Activated naive CD4-positive, alpha-beta T cell treated with anti-CD3 and anti-CD28 coated beads, Interleukin-2, amount 10 ng/mL, durations not matched to agents 7 days and 5 days (primary cell): ENCODE results near the gene TBC1D8.

ENCODE experiments used
- CTCF ChIA-PET: fragments of 350-600 bp; sonication (Branson Sonifier 250); formaldehyde crosslinking; loops from one replicate; lab custom pipeline; 2021; ENCODE audit warnings: antibody characterized with exemption; lab: Charles Lee
- DNase-seq: peaks from one replicate; pipeline ENCODE4 v3.0.0-alpha.2; 2020
- H3K27ac Mint-ChIP-seq: one replicate; pipeline ENCODE4 v1.8.0; 2021; ENCODE audit warnings: mild to moderate bottlenecking, moderate library complexity, mixed read lengths
- H3K27me3 Mint-ChIP-seq: one replicate; pipeline ENCODE4 v1.8.0; 2021; ENCODE audit warnings: mild to moderate bottlenecking, mixed read lengths
- H3K36me3 Mint-ChIP-seq: one replicate; pipeline ENCODE4 v1.8.0; 2021; ENCODE audit warnings: mixed read lengths
- H3K4me1 Mint-ChIP-seq: one replicate; pipeline ENCODE4 v1.8.0; 2021; ENCODE audit warnings: mixed read lengths
- H3K4me3 Mint-ChIP-seq: one replicate; pipeline ENCODE4 v1.8.0; 2021; ENCODE audit warnings: mild to moderate bottlenecking, moderate library complexity, mixed read lengths
- H3K9me3 Mint-ChIP-seq: one replicate; pipeline ENCODE4 v1.8.0; 2021; ENCODE audit warnings: mixed read lengths

TBC1D8 gene

DNA sequence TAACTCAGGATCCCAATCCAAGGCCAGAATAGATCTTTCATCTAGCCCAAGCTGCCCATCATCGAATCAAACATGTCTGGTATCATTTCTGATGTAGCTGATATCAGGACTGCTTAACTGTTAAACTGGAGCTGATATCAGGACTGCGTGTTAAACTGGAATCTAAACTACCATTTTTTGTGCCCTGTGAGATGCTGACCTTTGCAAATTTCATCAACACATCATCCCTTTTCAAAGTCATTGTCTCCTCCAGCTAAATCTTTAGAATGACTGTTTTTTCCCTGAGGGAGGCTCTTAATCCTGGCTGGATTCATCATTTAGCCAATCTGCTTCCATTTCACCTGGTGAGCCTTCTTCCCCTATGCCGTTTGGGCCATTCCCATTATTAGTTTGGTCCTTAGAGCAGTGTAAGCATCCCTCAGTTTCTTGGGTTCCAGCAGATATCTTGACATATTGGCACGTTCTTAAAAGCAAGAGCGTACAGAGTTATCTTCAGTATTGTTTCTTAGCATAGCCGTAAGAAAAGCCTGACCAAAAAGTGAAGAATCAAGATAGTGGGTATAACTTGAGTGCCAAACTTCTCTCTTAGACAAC lies 136.8 kb downstream of the TBC1D8 start:
- peaks cover 36% of the 10 kb centered on the region for H3K36me3 Mint-ChIP-seq
- no peak overlapping the region for H3K27ac Mint-ChIP-seq
- no peaks in the 10 kb centered on the region for H3K4me1 Mint-ChIP-seq
- no peaks in the 10 kb centered on the region for H3K27me3 Mint-ChIP-seq
- no peak for DNase-seq
- H3K4me3 Mint-ChIP-seq, result no peak overlapping the region
- H3K9me3 Mint-ChIP-seq, result no peaks in the 10 kb centered on the region
- CTCF ChIA-PET, result interaction anchor here (0.6 to 1.3 kb wide), 4 partner anchors 10 to 1154 kb away, joined by 3 to 5 read pairs (median 4); no protein-coding TSS in a partner anchor

DNA sequence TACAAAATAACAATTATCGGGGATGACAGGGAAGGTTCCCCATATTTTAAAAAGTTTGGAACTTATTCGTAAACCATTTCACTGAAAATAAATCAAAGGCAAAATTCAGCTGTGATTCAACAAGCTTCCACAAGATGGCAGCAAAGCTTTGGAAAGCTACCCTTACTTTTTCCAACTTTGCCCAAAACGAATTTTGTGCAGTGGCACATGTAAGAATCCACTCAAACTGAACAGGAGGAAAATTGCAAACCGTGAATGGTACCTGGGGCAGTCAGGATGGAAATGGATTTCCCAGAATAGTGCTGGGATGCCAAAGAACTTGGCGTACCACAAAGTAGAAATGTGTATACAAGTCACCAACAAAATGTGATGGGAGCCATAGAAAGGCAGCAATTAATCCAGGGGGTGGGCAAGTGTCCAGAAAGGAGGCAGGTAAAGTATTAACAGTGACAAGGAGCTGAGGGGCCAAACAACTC lies 138.4 kb downstream of the TBC1D8 start:
- Mint-ChIP-seq H3K27ac (no peak overlapping the region), H3K36me3 (peaks cover 44% of the 10 kb centered on the region), H3K27me3 (no peaks in the 10 kb centered on the region)

DNA sequence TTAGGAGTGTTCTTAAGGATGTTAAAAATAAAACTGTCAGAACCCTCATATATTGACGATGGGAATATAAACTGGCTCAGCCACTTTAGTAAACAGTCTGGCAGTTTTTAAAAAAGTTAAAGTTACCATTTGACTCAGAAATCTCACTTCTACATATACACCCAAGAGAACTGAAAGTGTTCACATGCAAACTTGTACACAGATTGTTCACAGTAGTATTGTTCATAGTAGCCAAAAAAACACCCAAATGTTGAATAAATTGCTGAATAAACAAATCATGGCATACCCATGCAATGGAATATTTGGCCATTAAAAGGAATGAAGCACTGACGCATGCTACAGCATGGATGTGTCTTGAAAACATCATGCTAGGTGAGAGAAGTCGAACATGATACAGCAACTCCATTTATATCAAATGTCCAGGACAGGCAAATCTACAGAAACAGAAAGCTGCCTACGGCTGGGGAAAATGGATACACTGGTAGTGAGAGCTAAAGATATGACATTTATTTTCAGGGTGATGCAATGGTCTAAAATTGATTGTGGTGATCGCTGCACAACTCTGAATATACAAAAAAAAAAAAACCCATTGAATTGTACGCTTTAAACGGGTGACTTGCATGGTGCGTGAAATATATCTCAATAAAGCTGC lies 139.0 kb downstream of the TBC1D8 start:
- no peaks in the 10 kb centered on the region for H3K27me3 Mint-ChIP-seq
- DNase-seq, result no peak
- no peaks in the 10 kb centered on the region for H3K9me3 Mint-ChIP-seq
- no peak overlapping the region for H3K4me3 Mint-ChIP-seq
- peaks cover 50% of the 10 kb centered on the region for H3K36me3 Mint-ChIP-seq
- H3K4me1 Mint-ChIP-seq, result peaks cover 7% of the 10 kb centered on the region
- CTCF ChIA-PET, result interaction anchor here (0.6 to 2.6 kb wide), 13 partner anchors 8 to 407 kb away, joined by 3 to 24 read pairs (median 3); no protein-coding TSS in a partner anchor
- no peak overlapping the region for H3K27ac Mint-ChIP-seq

More for the DNA sequence above, 138.4 kb downstream of the TBC1D8 start:
- Mint-ChIP-seq H3K4me3 (no peak overlapping the region), H3K9me3 (no peaks in the 10 kb centered on the region), H3K4me1 (peaks cover 4% of the 10 kb centered on the region)
- CTCF ChIA-PET, result interaction anchor here (0.7 to 2.6 kb wide), 12 partner anchors 9 to 406 kb away, joined by 3 to 24 read pairs (median 4); no protein-coding TSS in a partner anchor
- DNase-seq, result peak; percentile 53

DNA sequence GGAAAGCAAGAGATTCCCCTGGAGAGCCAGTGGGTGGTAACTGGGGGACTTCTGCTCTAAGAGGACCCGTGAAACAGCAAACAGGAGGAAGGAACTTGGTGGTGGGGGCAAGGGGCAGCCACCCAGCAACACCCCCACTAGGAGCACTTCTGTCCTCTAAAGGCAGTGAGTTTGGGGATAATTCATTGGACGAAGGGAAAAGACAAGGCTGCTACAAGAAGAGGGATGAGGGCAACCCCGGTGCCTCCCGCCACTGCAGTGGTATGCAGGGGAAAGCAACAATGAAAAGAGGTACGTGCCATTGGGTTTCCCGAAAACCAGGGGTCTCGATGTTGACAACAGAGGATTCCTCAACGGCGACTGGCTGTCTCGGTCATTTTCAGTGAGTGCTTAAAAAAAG lies 140.0 kb downstream of the TBC1D8 start:
- H3K27ac Mint-ChIP-seq, result no peak overlapping the region
- CTCF ChIA-PET, result interaction anchor here (0.7 to 2.6 kb wide), 2 partner anchors 142 to 195 kb away, joined by 3 to 24 read pairs; no protein-coding TSS in a partner anchor
- peaks cover 10% of the 10 kb centered on the region for H3K4me1 Mint-ChIP-seq
- DNase-seq, result no peak
- peaks cover 56% of the 10 kb centered on the region for H3K36me3 Mint-ChIP-seq
- H3K9me3 Mint-ChIP-seq, result no peaks in the 10 kb centered on the region
- no peak overlapping the region for H3K4me3 Mint-ChIP-seq
- H3K27me3 Mint-ChIP-seq, result no peaks in the 10 kb centered on the region

DNA sequence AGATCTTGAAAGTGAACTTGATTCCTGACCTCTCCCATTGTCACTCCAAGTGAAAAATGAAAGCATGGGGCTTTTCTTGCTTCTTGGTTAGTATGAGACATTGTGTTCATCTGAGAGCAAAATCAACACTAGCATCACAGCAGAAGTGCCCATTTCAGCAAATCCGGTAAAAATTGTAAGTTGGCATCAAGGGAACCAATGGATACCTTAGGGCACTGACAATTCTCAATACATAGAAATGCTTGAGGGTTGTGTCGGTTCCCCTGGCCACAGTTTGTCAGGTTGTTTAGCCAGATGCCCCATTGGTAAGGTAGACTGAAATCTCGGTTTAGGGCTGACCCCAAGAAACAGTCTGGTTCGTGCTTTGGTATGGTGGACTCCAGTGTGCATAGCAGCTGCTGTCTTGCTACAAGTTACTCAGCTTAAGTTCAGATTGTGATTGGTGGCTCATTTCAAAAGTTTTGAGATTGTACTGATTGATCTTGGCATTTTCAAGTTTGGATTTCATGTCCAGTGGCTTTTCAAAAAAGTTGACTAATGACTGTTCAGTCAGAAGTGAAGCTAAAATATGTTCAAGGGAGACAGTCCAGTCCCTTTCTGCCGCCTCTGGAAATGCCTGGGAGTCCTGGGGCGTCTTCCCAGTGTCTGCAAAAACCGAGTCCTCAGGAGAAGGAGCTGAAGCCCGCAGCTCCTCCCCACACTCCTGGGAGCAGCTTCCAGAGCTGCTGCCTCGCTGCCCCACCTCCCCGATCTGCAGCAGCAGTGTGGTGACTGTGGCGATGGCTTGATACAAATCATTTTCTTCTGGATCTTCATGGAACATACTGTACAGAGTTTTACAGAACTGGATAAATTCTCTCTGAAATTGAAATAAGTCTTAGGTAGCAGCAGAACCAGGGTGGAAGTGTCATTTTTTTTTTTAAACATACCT lies 143.5 kb downstream of the TBC1D8 start:
- H3K27ac Mint-ChIP-seq, result no peak overlapping the region

DNA sequence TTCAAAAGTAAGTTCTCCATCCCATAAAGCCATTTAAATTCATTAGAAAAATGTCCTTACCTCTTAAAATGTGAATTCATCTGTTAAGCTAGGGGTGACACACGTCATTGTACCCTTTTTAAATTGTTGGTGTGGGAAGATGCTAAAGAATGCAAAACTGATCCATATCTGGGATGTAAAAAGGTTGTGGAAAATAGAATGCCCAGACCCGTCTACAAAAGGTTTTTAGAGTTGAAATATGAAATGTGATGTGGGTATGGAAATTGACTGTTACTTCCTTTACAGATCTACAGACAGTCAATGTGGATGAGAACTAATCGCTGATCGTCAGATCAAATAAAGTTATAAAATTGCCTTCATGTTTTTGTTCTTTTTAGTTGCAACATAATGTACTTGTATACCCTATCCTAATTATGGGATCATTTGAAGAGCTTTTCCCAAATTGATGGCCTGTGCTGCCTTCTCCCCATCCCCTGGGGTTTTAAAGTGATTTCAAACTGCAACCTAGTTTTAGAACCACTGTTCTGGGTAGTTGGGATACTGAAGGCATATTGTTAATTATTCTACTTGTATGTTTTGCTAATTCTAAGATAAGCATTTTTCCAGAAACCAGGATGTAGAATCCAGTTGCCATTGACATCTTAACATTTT lies 145.0 kb downstream of the TBC1D8 start:
- peaks cover 54% of the 10 kb centered on the region for H3K4me1 Mint-ChIP-seq
- CTCF ChIA-PET, result no interaction called here
- no peak overlapping the region for H3K27ac Mint-ChIP-seq
- DNase-seq, result no peak
- H3K4me3 Mint-ChIP-seq, result no peak overlapping the region
- H3K9me3 Mint-ChIP-seq, result peaks cover 4% of the 10 kb centered on the region
- H3K27me3 Mint-ChIP-seq, result peaks cover 6% of the 10 kb centered on the region
- peaks cover 81% of the 10 kb centered on the region for H3K36me3 Mint-ChIP-seq

More for the DNA sequence above, 143.5 kb downstream of the TBC1D8 start:
- Mint-ChIP-seq H3K36me3 (peaks cover 73% of the 10 kb centered on the region), H3K4me3 (no peak overlapping the region), H3K27me3 (no peaks in the 10 kb centered on the region), H3K9me3 (no peaks in the 10 kb centered on the region), H3K4me1 (peaks cover 44% of the 10 kb centered on the region)
- CTCF ChIA-PET, result interaction anchor here (0.5 kb wide), 1 partner anchor 142 kb away, joined by 3 read pairs; no protein-coding TSS in a partner anchor
- DNase-seq, result no peak

DNA sequence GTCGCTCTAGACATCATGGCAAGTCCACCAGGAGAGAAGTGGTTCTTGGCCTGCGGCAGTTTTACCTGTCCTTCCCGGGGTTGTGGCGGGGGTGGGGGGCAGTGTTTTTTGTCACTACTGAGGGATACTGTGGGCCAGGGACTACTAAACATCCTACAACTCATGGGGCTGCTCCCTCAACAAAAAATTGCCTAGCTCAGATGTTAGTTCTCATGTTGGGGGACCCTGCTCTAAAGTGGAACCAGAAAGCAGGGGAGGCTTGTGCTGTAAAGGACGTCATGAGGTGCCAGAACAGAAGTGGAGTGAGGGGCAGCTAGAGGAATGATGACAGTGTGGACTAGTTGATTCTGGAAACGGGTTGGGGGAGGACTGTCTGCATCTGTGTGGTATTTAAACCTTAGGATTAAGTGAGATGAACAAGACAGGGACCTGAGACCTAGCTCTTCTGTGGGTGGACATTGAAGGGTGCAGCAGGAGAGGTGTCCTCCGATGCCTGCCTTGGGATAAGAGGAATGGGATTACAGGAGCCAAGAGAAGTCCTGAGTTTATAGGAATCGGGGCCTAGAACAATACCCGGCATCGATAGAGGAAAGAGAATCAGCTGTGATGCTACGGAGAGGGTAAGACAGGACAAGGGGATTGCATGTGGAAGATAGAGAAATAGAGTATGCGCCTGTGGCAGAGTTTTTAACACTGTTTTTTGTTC lies 146.4 kb downstream of the TBC1D8 start:
- peaks cover 55% of the 10 kb centered on the region for H3K4me1 Mint-ChIP-seq
- peaks cover 70% of the 10 kb centered on the region for H3K36me3 Mint-ChIP-seq
- H3K27ac Mint-ChIP-seq, result no peak overlapping the region
- H3K9me3 Mint-ChIP-seq, result peaks cover 4% of the 10 kb centered on the region
- H3K27me3 Mint-ChIP-seq, result peaks cover 10% of the 10 kb centered on the region
- CTCF ChIA-PET, result interaction anchor here (0.9 to 2.0 kb wide), 4 partner anchors 8 to 201 kb away, joined by 3 to 13 read pairs (median 4); no protein-coding TSS in a partner anchor
- H3K4me3 Mint-ChIP-seq, result peak overlapping the region; percentile 96
- DNase-seq, result no peak

DNA sequence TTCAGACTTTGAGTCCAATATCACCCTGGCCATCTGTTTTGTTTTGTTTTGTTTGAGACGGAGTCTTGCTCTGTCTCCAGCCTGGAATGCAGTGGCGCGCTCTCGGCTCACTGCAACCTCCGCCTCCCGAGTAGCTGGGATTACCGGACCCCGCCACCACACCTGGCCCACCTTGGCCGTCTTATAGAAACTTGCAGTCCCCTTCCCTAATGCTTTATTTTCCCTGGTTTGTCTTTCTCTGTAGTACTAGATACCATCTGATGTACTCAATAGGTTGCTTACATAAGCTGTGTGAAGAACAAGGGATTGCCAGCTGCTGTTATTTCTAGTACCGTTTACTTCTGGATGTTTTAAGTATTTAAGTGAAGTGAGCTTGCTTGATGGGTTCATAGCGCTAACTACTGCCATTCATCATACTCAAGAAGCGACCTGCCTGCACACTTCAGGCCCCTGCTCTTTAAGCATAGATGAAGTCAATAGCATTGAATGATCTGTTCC lies 147.9 kb downstream of the TBC1D8 start:
- peaks cover 4% of the 10 kb centered on the region for H3K9me3 Mint-ChIP-seq
- H3K27ac Mint-ChIP-seq, result peak overlapping the region; percentile 92
- peaks cover 63% of the 10 kb centered on the region for H3K36me3 Mint-ChIP-seq
- peaks cover 15% of the 10 kb centered on the region for H3K27me3 Mint-ChIP-seq
- H3K4me1 Mint-ChIP-seq, result peaks cover 55% of the 10 kb centered on the region
- no peak for DNase-seq
- H3K4me3 Mint-ChIP-seq, result peak overlapping the region; percentile 96
- CTCF ChIA-PET, result interaction anchor here (0.5 to 2.0 kb wide), 4 partner anchors 9 to 202 kb away, joined by 3 to 13 read pairs (median 4); no protein-coding TSS in a partner anchor

DNA sequence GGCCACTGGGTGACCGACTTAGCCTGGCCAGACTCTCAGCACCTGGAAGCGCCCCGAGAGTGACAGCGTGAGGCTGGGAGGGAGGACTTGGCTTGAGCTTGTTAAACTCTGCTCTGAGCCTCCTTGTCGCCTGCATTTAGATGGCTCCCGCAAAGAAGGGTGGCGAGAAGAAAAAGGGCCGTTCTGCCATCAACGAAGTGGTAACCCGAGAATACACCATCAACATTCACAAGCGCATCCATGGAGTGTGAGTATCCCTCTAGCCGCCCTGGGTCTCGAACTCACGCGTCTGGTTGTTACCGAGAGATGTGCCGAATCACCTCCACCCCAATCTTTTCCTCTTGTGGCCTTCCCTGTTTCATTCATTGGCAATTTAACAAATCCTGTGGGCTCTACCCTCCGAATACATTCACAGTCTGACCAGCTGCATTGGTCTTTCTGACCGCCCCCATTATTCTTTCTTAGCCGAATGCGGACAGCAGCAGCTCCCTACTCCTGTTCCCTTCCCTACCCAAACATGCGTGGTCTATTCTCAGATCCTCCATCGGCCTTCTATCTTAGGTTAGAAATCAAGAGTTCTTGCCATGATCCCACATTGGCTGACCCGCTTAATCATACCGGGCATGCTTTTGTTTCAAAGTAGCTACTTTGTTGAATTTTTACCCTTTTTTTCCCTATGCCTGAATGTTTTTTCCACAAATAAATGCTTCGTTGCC lies 148.5 kb downstream of the TBC1D8 start:
- H3K4me1 Mint-ChIP-seq, result peaks cover 51% of the 10 kb centered on the region

DNA sequence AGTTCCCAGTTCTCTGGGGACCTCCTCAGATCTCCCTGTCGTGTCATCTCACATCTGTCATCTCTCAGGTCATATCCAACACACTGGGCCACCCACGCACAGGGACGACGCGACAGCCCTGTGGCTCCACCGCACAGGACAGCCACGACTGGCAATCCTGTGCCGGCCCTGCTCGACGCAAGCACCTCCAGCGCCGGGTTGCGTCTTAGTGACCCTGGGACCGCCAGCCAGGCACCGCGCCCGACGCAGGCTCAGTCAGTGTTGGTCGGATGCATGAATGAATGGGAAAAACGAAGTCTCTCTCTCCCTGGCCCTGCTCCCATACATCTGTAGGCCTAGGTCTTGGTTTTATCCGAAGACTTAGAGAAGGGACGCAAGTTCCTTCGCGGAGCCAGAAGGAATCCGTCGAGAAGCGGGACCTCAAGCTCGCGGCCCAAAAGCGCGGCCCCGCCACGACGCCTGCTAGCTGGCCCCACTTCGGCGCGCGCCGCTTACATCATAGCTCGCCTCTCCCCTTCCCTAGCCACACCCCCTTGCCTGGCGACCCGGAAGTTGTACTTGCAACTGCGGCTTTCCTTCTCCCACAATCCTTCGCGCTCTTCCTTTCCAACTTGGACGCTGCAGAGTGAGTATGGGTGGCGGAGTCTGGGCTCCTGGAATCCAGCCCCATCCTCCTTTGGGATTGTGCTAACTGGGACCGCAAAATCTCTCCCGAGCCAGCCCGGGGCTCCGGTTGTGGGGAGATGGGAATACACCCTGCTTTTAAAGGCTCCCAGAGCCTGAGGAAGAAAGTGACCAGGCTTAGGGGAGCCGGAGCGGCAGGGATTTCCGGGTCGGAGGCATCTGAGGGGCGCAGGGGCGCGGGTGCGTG lies 149.3 kb downstream of the TBC1D8 start, which contains the start of gene RPL31:
Gene RPL31 (plus strand): TSS at position 599 of the 871 bp plus-strand sequence. CDS start 413 bp downstream, outside the sequence.
- Mint-ChIP-seq H3K4me1 (peaks cover 48% of the 10 kb centered on the region), H3K4me3 (peak within 1 kb of the TSS; percentile 96), H3K9me3 (peaks cover 4% of the 10 kb centered on the region), H3K27ac (peak within 1 kb of the TSS; percentile 92), H3K27me3 (peaks cover 15% of the 10 kb centered on the region), H3K36me3 (peaks cover 49% of the 10 kb centered on the region)
- DNase-seq, result peak; percentile 98
- CTCF ChIA-PET, result interaction anchor here (0.9 to 1.0 kb wide), 2 partner anchors 392 to 407 kb away, joined by 3 read pairs; no protein-coding TSS in a partner anchor

More for the DNA sequence above, 148.5 kb downstream of the TBC1D8 start:
- Mint-ChIP-seq H3K4me3 (peak overlapping the region; percentile 96), H3K36me3 (peaks cover 57% of the 10 kb centered on the region), H3K27ac (peak overlapping the region; percentile 92), H3K9me3 (peaks cover 4% of the 10 kb centered on the region), H3K27me3 (peaks cover 15% of the 10 kb centered on the region)
- no peak for DNase-seq
- CTCF ChIA-PET, result interaction anchor here (0.5 to 2.0 kb wide), 6 partner anchors 10 to 408 kb away, joined by 3 to 13 read pairs (median 3); no protein-coding TSS in a partner anchor

DNA sequence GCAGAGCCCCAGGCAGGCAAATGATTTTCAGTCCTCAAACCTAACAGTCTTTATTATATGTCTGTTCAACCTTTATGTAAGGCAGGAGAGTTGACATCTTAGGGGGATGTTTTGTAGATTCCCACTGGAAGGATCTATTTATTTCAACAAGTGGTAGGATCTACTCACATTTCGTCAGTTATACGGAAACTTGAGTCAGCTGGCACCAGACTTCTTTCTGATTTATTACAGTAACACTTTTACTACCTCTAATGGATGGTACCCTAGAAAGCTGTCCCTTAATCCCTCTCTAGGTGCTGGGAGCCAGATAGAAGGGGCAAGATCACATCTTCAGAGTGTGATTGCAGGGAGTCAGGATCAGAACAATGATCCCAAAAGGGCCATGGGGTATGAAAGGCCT lies 151.2 kb downstream of the TBC1D8 start:
- Mint-ChIP-seq H3K27ac (no peak overlapping the region), H3K36me3 (peaks cover 34% of the 10 kb centered on the region), H3K27me3 (peaks cover 15% of the 10 kb centered on the region), H3K9me3 (peaks cover 4% of the 10 kb centered on the region), H3K4me3 (no peak overlapping the region), H3K4me1 (peaks cover 34% of the 10 kb centered on the region)
- CTCF ChIA-PET, result interaction anchor here (0.8 kb wide), 1 partner anchor 451 kb away, joined by 3 read pairs; no protein-coding TSS in a partner anchor
- DNase-seq, result no peak
